WTC11 (cell line): ENCODE results near the gene RASSF3.

Source experiments
- ARID4B ChIP-seq: sonication (generic); formaldehyde crosslinking; IDR thresholded peaks from 2 replicates; pipeline ENCODE4 v1.8.0; 2023; ENCODE audit warnings: missing genetic modification reagents, mild to moderate bottlenecking, borderline replicate concordance
- ETV6 ChIP-seq: sonication (generic); formaldehyde crosslinking; IDR thresholded peaks from 2 replicates; pipeline ENCODE4 v1.8.1; 2022; ENCODE audit warnings: mild to moderate bottlenecking, missing genetic modification reagents
- FOXP1 ChIP-seq: sonication (generic); formaldehyde crosslinking; IDR thresholded peaks from 2 replicates; pipeline ENCODE4 v1.8.0; 2022; ENCODE audit warnings: missing genetic modification reagents, mild to moderate bottlenecking, moderate library complexity, borderline replicate concordance
- IRF2 ChIP-seq: sonication (generic); formaldehyde crosslinking; IDR thresholded peaks from 2 replicates; pipeline ENCODE4 v1.8.0; 2022; ENCODE audit warnings: low read depth, missing genetic modification reagents, borderline replicate concordance
- SP1 ChIP-seq: sonication (generic); formaldehyde crosslinking; conservative IDR thresholded peaks from 2 replicates; pipeline ENCODE4 v1.8.1; 2022; ENCODE audit warnings: missing genetic modification reagents
- ZBTB21 ChIP-seq: sonication (generic); formaldehyde crosslinking; IDR thresholded peaks from 2 replicates; pipeline ENCODE4 v1.8.1; 2023; ENCODE audit warnings: mild to moderate bottlenecking, missing genetic modification reagents, borderline replicate concordance
- ZNF121 ChIP-seq: sonication (generic); formaldehyde crosslinking; IDR thresholded peaks from 2 replicates; pipeline ENCODE4 v1.8.0; 2023; ENCODE audit warnings: missing genetic modification reagents
- TF ChIP-seq, protein P1 (sequence below): sonication (generic); formaldehyde crosslinking; IDR thresholded peaks from 2 replicates; pipeline ENCODE4 v1.8.0; 2022; ENCODE audit warnings: mild to moderate bottlenecking, missing genetic modification reagents
- TF ChIP-seq, protein P2 (sequence below): fragments of 200-600 bp; IDR thresholded peaks from 2 replicates; pipeline ENCODE4 v1.8.0; 2022; ENCODE audit warnings: antibody characterized with exemption
- TF ChIP-seq, protein P3 (sequence below): sonication (generic); formaldehyde crosslinking; IDR thresholded peaks from 2 replicates; pipeline ENCODE4 v1.8.0; 2022; ENCODE audit warnings: mild to moderate bottlenecking, missing genetic modification reagents
- TF ChIP-seq, protein P4 (sequence below): sonication (generic); formaldehyde crosslinking; IDR thresholded peaks from 2 replicates; pipeline ENCODE4 v1.8.0; 2023; ENCODE audit warnings: mild to moderate bottlenecking, missing genetic modification reagents
- TF ChIP-seq, protein P5 (sequence below): sonication (generic); formaldehyde crosslinking; IDR thresholded peaks from 2 replicates; pipeline ENCODE4 v1.8.1; 2023; ENCODE audit warnings: mild to moderate bottlenecking, missing genetic modification reagents
- TF ChIP-seq, protein P6 (sequence below): sonication (generic); formaldehyde crosslinking; IDR thresholded peaks from 2 replicates; pipeline ENCODE4 v1.8.1; 2022; ENCODE audit warnings: low read depth, missing genetic modification reagents, borderline replicate concordance

GRCh38 chr12:64746663-64747062 is 136.4 kb downstream of the RASSF3 start:
- TF ChIP-seq, protein P1, sequence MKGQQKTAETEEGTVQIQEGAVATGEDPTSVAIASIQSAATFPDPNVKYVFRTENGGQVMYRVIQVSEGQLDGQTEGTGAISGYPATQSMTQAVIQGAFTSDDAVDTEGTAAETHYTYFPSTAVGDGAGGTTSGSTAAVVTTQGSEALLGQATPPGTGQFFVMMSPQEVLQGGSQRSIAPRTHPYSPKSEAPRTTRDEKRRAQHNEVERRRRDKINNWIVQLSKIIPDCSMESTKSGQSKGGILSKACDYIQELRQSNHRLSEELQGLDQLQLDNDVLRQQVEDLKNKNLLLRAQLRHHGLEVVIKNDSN (CRISPR knock-in tag) = no peak
- TF ChIP-seq, protein P2, sequence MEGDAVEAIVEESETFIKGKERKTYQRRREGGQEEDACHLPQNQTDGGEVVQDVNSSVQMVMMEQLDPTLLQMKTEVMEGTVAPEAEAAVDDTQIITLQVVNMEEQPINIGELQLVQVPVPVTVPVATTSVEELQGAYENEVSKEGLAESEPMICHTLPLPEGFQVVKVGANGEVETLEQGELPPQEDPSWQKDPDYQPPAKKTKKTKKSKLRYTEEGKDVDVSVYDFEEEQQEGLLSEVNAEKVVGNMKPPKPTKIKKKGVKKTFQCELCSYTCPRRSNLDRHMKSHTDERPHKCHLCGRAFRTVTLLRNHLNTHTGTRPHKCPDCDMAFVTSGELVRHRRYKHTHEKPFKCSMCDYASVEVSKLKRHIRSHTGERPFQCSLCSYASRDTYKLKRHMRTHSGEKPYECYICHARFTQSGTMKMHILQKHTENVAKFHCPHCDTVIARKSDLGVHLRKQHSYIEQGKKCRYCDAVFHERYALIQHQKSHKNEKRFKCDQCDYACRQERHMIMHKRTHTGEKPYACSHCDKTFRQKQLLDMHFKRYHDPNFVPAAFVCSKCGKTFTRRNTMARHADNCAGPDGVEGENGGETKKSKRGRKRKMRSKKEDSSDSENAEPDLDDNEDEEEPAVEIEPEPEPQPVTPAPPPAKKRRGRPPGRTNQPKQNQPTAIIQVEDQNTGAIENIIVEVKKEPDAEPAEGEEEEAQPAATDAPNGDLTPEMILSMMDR = no peak
- no peak for TF ChIP-seq ARID4B (CRISPR knock-in tag)
- TF ChIP-seq, protein P3, sequence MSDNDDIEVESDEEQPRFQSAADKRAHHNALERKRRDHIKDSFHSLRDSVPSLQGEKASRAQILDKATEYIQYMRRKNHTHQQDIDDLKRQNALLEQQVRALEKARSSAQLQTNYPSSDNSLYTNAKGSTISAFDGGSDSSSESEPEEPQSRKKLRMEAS (CRISPR knock-in tag) = no peak
- TF ChIP-seq ZNF121 (CRISPR knock-in tag) = no peak
- TF ChIP-seq, protein P4, sequence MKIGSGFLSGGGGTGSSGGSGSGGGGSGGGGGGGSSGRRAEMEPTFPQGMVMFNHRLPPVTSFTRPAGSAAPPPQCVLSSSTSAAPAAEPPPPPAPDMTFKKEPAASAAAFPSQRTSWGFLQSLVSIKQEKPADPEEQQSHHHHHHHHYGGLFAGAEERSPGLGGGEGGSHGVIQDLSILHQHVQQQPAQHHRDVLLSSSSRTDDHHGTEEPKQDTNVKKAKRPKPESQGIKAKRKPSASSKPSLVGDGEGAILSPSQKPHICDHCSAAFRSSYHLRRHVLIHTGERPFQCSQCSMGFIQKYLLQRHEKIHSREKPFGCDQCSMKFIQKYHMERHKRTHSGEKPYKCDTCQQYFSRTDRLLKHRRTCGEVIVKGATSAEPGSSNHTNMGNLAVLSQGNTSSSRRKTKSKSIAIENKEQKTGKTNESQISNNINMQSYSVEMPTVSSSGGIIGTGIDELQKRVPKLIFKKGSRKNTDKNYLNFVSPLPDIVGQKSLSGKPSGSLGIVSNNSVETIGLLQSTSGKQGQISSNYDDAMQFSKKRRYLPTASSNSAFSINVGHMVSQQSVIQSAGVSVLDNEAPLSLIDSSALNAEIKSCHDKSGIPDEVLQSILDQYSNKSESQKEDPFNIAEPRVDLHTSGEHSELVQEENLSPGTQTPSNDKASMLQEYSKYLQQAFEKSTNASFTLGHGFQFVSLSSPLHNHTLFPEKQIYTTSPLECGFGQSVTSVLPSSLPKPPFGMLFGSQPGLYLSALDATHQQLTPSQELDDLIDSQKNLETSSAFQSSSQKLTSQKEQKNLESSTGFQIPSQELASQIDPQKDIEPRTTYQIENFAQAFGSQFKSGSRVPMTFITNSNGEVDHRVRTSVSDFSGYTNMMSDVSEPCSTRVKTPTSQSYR = no peak
- no peak for TF ChIP-seq IRF2
- TF ChIP-seq FOXP1 (CRISPR knock-in tag) = no peak
- TF ChIP-seq, protein P5, sequence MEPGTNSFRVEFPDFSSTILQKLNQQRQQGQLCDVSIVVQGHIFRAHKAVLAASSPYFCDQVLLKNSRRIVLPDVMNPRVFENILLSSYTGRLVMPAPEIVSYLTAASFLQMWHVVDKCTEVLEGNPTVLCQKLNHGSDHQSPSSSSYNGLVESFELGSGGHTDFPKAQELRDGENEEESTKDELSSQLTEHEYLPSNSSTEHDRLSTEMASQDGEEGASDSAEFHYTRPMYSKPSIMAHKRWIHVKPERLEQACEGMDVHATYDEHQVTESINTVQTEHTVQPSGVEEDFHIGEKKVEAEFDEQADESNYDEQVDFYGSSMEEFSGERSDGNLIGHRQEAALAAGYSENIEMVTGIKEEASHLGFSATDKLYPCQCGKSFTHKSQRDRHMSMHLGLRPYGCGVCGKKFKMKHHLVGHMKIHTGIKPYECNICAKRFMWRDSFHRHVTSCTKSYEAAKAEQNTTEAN (CRISPR knock-in tag) = no peak
- no peak for TF ChIP-seq ETV6 (CRISPR knock-in tag)
- no peak for TF ChIP-seq ZBTB21
- TF ChIP-seq SP1 = no peak
- TF ChIP-seq, protein P6, sequence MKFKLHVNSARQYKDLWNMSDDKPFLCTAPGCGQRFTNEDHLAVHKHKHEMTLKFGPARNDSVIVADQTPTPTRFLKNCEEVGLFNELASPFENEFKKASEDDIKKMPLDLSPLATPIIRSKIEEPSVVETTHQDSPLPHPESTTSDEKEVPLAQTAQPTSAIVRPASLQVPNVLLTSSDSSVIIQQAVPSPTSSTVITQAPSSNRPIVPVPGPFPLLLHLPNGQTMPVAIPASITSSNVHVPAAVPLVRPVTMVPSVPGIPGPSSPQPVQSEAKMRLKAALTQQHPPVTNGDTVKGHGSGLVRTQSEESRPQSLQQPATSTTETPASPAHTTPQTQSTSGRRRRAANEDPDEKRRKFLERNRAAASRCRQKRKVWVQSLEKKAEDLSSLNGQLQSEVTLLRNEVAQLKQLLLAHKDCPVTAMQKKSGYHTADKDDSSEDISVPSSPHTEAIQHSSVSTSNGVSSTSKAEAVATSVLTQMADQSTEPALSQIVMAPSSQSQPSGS (CRISPR knock-in tag) = no peak
